ENCODE data around the gene CARMIL3.

DNA sequence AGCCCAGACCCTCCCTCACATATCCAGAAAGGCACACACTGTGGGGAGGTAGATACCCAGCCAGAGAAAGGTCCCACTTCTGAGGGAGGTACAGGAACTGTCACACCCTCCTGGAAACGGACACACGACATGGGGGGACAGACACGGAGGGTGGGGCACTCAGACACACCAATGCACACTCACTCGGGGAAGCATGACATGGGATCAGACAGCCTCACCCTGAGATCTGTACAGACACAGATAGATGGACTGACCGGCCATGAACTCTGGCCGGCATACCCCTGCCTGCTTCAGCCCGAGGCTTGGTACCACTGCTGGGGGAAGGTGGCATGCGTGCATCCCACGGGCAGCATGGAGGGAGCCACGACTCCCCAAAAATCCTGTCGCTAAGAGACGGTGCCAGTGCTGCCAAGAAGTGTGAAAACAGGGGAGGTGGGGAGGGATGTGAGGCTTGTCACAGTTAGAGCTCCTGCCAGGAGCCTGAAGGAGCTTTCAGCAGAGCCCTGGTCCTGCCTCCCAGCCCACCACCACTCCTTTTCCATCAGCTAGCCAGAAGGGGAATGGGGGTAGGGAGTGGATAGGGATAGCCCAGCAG lies 20.1 kb downstream of the CARMIL3 start:
- TF ChIP-seq, protein P1, sequence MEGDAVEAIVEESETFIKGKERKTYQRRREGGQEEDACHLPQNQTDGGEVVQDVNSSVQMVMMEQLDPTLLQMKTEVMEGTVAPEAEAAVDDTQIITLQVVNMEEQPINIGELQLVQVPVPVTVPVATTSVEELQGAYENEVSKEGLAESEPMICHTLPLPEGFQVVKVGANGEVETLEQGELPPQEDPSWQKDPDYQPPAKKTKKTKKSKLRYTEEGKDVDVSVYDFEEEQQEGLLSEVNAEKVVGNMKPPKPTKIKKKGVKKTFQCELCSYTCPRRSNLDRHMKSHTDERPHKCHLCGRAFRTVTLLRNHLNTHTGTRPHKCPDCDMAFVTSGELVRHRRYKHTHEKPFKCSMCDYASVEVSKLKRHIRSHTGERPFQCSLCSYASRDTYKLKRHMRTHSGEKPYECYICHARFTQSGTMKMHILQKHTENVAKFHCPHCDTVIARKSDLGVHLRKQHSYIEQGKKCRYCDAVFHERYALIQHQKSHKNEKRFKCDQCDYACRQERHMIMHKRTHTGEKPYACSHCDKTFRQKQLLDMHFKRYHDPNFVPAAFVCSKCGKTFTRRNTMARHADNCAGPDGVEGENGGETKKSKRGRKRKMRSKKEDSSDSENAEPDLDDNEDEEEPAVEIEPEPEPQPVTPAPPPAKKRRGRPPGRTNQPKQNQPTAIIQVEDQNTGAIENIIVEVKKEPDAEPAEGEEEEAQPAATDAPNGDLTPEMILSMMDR (IDR thresholded peaks at IDR 0.05) = no peak
- TF ChIP-seq POLR2A (IDR thresholded peaks at IDR 0.05) = no peak
